Aorta (tissue), 5 donors: ENCODE results near the gene CDH16. TPM values are rescaled to one million over a fixed set of nuclear protein-coding genes. Genes with fewer than 3 reads are reported as not detected.

Source experiments
- ATAC-seq: fragments of 200-7000 bp; cut with Tn5 transposase; one replicate; pipeline ENCODE4 v1.9.1; 2022; ENCODE audit warnings: moderate library complexity; ENCODE audit not compliant: low FRiP score
- DNase-seq, 2 donors: peaks; one replicate each; pipeline ENCODE4 v3.0.0-alpha.2; 2020
- H3K27ac ChIP-seq, 2 donors: one replicate each; pipeline ENCODE4 v1.5.1; 2013; ENCODE audit warnings: low read length in 2 of 2, mild to moderate bottlenecking in 2 of 2, moderate library complexity in 2 of 2, control low read depth in 1 of 2, inconsistent platforms in 1 of 2, low read depth in 1 of 2
- H3K27me3 ChIP-seq, 2 donors: one replicate each; pipeline ENCODE4 v1.6.1; 2013; ENCODE audit warnings: control low read depth in 1 of 2, low read length in 1 of 2, mild to moderate bottlenecking in 1 of 2, moderate library complexity in 1 of 2; ENCODE audit not compliant: insufficient read depth in 2 of 2, control insufficient read depth in 1 of 2
- H3K36me3 ChIP-seq, 2 donors: one replicate each; pipeline ENCODE4 v1.6.1; 2013; ENCODE audit warnings: control low read depth in 1 of 2, low read length in 1 of 2, mild to moderate bottlenecking in 1 of 2; ENCODE audit not compliant: insufficient read depth in 2 of 2, control insufficient read depth in 1 of 2
- H3K4me1 ChIP-seq, 2 donors: one replicate each; pipeline ENCODE4 v1.6.1; 2013; ENCODE audit warnings: low read length in 2 of 2, control low read depth in 1 of 2, mild to moderate bottlenecking in 1 of 2, moderate library complexity in 1 of 2; ENCODE audit not compliant: insufficient read depth in 2 of 2, control insufficient read depth in 1 of 2
- H3K4me3 ChIP-seq, 2 donors: one replicate each; pipeline ENCODE4 v1.5.1; 2013; ENCODE audit warnings: low read length in 2 of 2, control low read depth in 1 of 2, mild to moderate bottlenecking in 1 of 2
- H3K9me3 ChIP-seq: one replicate; pipeline ENCODE4 v1.6.1; 2013; ENCODE audit warnings: mild to moderate bottlenecking, low read length; ENCODE audit not compliant: control insufficient read depth
- WGBS, 2 donors: extraction: QIAGEN DNeasy Blood & Tissue Kit; methylation state at CpG; one replicate each; pipeline ENCODE4 v1.1.7; 2013; 5-methylcytosine and 5-hydroxymethylcytosine counted together
- intact Hi-C, 2 donors: fragments of 100-400 bp; cut with DNase I; formaldehyde crosslinking; loops; one replicate each; pipeline versions ENCODE4 v1.14.2 to v1.15.0; 2022
- polyA plus RNA-seq, 2 donors: library from polyadenylated mRNA; stranded (reverse); fragments of 200-250 nt; gene quantifications; one replicate each; pipeline ENCODE4 v1.2.3, GENCODE V29; 2013
- total RNA-seq, 2 donors: library from RNA; stranded (reverse); fragmentation: NEBNext Ultra II Directional; extraction: Animal tissue kit (Norgen Biotek cat#: 25700); gene quantifications; one replicate each; pipeline ENCODE4 v1.2.1, GENCODE V29; 2021
- donor health status: healthy with polysubstance abuse.
- donor health status: Bipolar disorder and iron deficiency.
- donor health status: DM: no; HTN: no; CAD: no.
- donor health status: DM: no; HTN: no; CAD: no.
- donor health status: DM: yes; HTN: yes; CAD: no.

Gene CDH16
- total and polyA plus RNA-seq, 4 donors = 0.18 TPM; not detected in 3

GRCh38 chr16:66926961-66927436 lies 8.3 kb upstream of the CDH16 start:
- DNase-seq = peak in 1 of 2 donors; percentile 67
- Histone ChIP-seq H3K9me3 (no peaks in the 10 kb centered on the region), H3K27me3 (no peaks in the 10 kb centered on the region), H3K27ac (peak overlapping the region in 1 of 2 donors; percentile 75), H3K4me1 (no peaks in the 10 kb centered on the region), H3K36me3 (no peaks in the 10 kb centered on the region), H3K4me3 (no peak overlapping the region)
- ATAC-seq = no peak
- intact Hi-C loops = no loop called here
- WGBS, 2 donors = 14 to 25% methylated on average over 3 of the region's 3 CpGs

DNA sequence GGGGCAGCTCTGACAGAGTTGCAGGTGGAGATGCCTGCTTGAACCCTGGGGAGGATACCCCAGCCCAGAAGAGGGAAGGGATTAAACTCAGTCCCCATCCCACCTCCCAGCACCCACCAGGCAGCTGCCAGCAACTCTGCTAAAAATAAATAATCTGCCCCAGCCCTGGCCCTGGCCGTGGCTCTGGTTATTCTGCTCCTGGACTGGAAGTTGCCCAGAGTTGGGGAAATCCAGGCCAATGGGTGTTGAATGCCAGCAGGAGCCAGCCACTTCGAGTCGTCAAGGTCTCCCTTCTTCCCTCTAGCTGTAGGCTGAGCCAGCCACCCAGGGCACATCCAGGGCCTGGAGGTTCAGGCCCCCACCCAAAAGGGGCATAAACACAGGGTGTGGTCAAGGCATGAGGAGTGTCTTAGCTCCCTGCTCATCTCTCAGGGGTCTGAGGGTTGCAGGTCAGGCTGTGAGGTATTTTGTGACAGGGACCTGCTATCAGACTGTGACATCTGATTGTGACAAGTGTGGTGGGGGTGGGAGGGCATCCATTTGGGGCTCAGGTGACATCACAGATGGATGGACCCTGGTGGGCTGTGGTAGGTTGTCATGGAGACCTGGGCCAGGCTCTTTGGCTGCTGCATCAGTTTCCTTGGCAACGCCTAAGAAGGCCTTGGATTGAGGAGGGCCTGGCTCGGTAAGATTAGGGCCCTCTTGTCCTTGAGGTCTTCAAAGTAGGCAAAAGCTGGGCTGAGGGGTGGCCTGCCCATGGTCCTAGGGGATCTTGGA lies 7.7 kb upstream of the CDH16 start:
- Histone ChIP-seq H3K36me3 (no peaks in the 10 kb centered on the region), H3K27me3 (no peaks in the 10 kb centered on the region), H3K9me3 (no peaks in the 10 kb centered on the region), H3K27ac (peak overlapping the region in 1 of 2 donors; percentile 87), H3K4me1 (no peaks in the 10 kb centered on the region), H3K4me3 (peak overlapping the region in 1 of 2 donors; percentile 80)
- DNase-seq = peak; percentile 82 to 85
- intact Hi-C loops = no loop called here
- ATAC-seq = peak; percentile 51
- WGBS, 2 donors = 16 to 24% methylated on average over 5 of the region's 5 CpGs

GRCh38 chr16:66925322-66925840 lies 6.7 kb upstream of the CDH16 start, which contains the start of gene RRAD:
RRAD (minus strand) TSS chr16:66925535; CDS start chr16:66925179, 356 bp downstream.
- H3K27me3 ChIP-seq = no peaks in the 10 kb centered on the region
- H3K36me3 ChIP-seq = no peaks in the 10 kb centered on the region
- H3K4me3 ChIP-seq = peak within 1 kb of the TSS; percentile 49 to 80
- ATAC-seq (peak; percentile 56), DNase-seq (peak; percentile 88)
- WGBS, 2 donors = 1% methylated on average over 24 to 42 of the region's 42 CpGs
- intact Hi-C loops = loop anchor here in 1 of 2 donors (2.0 kb wide), 1 partner anchor 27 kb away; no protein-coding TSS in a partner anchor
- H3K27ac ChIP-seq = peak within 1 kb of the TSS; percentile 3 to 89
- H3K4me1 ChIP-seq = no peaks in the 10 kb centered on the region
- no peaks in the 10 kb centered on the region for H3K9me3 ChIP-seq

DNA sequence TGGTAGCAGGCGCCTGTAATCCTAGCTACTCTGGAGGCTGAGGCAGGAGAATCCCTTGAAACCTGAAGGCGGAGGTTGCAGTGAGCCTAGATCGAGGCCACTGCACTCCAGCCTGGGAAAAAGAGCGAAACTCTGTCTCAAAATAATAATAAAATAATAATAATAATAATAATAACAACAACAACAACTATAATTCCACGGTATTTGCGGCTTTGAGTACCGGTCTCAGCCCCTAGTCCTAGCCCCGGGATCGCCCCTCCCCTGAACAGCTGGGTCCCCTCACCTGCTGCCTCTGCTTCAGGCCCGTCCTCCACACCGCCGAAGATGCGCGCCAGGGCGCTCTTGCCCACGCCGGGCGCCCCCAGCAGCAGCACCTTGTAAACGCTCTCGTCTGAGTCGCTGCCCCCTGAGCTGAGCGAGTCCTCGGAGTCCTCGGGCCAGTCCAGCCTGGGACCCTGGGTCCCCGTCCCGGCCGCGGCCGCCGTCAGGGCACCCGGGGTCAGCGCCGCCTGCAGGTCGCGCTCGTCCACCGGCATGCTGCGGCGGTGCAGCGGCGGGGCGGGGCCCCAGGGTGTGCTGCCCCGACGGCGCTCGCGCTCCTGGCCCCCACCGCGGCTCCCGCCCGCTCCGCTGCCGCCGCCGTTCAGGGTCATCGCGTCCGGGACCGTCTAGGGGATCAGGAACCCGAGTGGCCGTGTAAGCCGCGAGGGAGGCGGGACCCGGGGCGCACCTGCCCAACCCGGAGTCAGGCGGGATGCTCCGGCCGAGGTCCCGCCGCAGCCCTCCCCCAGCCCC lies 6.0 kb upstream of the CDH16 start:
- 6 to 8% methylated on average over 59 to 72 of the region's 72 CpGs for WGBS, 2 donors
- no peaks in the 10 kb centered on the region for H3K36me3 ChIP-seq
- DNase-seq = peak in 1 of 2 donors; percentile 88
- intact Hi-C loops = loop anchor here in 1 of 2 donors (2.0 kb wide), 1 partner anchor 26 kb away; no protein-coding TSS in a partner anchor
- H3K27ac ChIP-seq = peak overlapping the region; percentile 3 to 89
- H3K4me1 ChIP-seq = no peaks in the 10 kb centered on the region
- no peaks in the 10 kb centered on the region for H3K9me3 ChIP-seq
- peak; percentile 57 for ATAC-seq
- H3K27me3 ChIP-seq = no peaks in the 10 kb centered on the region
- H3K4me3 ChIP-seq = peak overlapping the region; percentile 49 to 80

DNA sequence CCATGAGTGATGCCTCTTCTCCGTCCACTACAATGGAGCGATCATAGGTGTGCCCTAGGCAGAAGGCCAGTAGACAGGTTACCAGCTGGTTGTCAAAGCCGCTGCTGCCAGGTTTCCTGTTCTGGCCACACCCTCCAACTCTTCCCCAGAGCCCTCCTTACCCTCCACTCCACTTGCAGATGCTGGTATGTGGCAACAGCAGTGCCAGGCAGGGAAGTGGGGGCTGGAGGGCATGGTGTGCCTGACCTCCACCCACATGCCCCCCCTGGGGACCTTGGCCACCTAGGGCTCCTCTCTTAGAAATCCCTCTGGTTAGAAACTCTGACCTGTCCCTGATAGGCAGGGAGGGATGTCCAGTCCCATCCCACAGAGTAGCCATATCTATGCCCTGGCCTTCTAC lies 5.2 kb upstream of the CDH16 start:
- Histone ChIP-seq H3K36me3 (no peaks in the 10 kb centered on the region), H3K4me1 (no peaks in the 10 kb centered on the region), H3K4me3 (no peak overlapping the region), H3K27ac (peak overlapping the region in 1 of 2 donors; percentile 72), H3K27me3 (no peaks in the 10 kb centered on the region), H3K9me3 (no peaks in the 10 kb centered on the region)
- intact Hi-C loops = loop anchor here (1.0 to 2.0 kb wide), 3 partner anchors 21 to 26 kb away; no protein-coding TSS in a partner anchor
- DNase-seq = no peak
- 18 to 36% methylated on average over 3 of the region's 3 CpGs for WGBS, 2 donors
- ATAC-seq = no peak

DNA sequence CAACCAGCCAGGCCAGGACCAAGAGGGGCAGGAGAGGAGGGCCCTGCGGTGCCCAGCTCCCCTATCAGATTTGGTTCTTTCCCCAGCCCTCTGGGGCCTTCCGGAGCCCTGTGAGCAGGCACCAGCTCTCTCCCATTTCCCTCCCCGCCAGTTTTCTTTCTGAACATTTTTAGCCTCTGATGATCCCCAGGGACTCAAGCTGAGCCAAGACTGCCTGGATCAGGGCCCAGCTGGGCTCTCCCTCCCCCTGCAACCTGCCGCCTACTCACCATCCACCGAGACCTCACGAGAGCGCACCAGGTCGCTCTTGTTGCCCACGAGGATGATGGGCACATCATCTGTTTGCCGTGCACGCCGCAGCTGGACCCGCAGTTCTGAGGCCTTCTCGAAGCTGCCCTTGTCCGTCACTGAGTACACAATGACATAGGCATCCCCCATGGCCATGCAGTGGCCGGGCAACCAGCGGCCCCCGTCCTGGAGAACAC lies 4.6 kb upstream of the CDH16 start:
- WGBS, 2 donors = 2 to 5% methylated on average over 18 of the region's 18 CpGs
- no peak overlapping the region for H3K4me3 ChIP-seq
- DNase-seq (peak; percentile 79 to 92), ATAC-seq (peak; percentile 59)
- intact Hi-C loops = loop anchor here (1.0 kb wide), 2 partner anchors 20 to 25 kb away; no protein-coding TSS in a partner anchor
- no peaks in the 10 kb centered on the region for H3K27me3 ChIP-seq
- H3K27ac ChIP-seq = peak overlapping the region; percentile 62 to 72
- H3K36me3 ChIP-seq = no peaks in the 10 kb centered on the region
- H3K9me3 ChIP-seq = no peaks in the 10 kb centered on the region
- H3K4me1 ChIP-seq = no peaks in the 10 kb centered on the region

DNA sequence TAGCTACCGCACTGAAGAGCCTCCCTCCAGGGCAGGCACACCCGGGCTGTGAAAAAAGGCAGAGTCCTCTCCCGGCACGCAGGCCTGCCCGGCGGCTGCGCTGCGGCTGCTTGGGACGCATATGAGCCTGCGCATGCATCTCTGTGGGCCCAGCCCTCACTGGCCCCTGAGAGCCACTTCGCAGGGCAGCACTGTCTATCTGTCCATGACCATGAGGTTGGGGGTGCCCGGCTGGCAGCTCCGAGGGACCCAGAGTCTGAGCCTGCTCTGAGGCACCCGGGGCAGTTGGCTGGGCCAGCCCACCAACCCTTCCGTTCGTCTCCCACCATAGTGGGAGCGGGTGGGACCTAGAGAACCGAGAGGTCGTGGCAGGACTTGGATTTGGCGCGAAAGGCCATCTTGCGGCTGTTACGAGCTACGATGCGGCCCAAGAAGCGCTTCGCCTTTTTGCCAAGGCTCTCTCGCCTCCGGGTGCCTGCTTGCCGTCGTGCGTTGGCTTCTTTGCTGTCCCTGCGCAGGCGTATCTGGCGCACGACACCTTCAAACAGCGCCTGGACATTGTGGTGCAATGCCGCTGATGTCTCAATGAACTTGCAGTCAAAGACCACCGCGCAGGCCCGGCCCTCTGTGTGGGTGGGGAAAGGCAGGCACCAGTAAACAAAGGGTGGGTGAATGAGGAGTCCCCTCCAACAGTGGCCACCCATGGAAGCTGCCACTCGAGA lies 3.2 kb upstream of the CDH16 start:
- no peaks in the 10 kb centered on the region for H3K4me1 ChIP-seq
- no peak overlapping the region for H3K4me3 ChIP-seq
- no peaks in the 10 kb centered on the region for H3K36me3 ChIP-seq
- WGBS, 2 donors = 87 to 89% methylated on average over 42 of the region's 42 CpGs
- H3K9me3 ChIP-seq = no peaks in the 10 kb centered on the region
- ATAC-seq (no peak), DNase-seq (no peak)
- H3K27me3 ChIP-seq = no peaks in the 10 kb centered on the region
- intact Hi-C loops = no loop called here
- H3K27ac ChIP-seq = no peak overlapping the region
